IMR-90 (cell line): ENCODE data around the gene MYO7B. TPM values are rescaled to one million over a fixed set of nuclear protein-coding genes. Genes with fewer than 3 reads are reported as not detected.

ENCODE experiments used
- ATAC-seq: fragments of 200-7000 bp; cut with Tn5 transposase; 2 replicates; pipeline ENCODE4 v1.9.1; 2020; ENCODE audit warnings: low read depth, mild to moderate bottlenecking, moderate library complexity
- BruUV-seq: library from RNA; stranded (reverse); fragments of 400-500 nt; replicated peaks from 2 replicates; lab custom pipeline; 2021; lab: Mats Ljungman, UMichigan
- CTCF ChIA-PET: fragments of 300-600 bp; formaldehyde crosslinking; extraction: SDS; loops from one replicate; lab custom pipeline; 2021; ENCODE audit warnings: antibody characterized with exemption; lab: Yijun Ruan, JAX
- POLR2A ChIA-PET: fragments of 300-600 bp; sonication (Branson Sonifier 250); formaldehyde crosslinking; loops from one replicate; lab custom pipeline; 2022; ENCODE audit warnings: antibody characterized with exemption; ENCODE audit not compliant: unreplicated experiment; lab: Charles Lee
- DNase-seq: peaks from one replicate; pipeline ENCODE4 v3.0.0; 2013
- H2AFZ ChIP-seq: replicated peaks from 2 replicates; pipeline ENCODE3; 2013; ENCODE audit warnings: low read length, mild to moderate bottlenecking; ENCODE audit not compliant: poor library complexity
- H2AK5ac ChIP-seq: 2 replicates; pipeline ENCODE4 v1.6.1; 2013; ENCODE audit warnings: low read depth, low read length, inconsistent platforms
- H2AK9ac ChIP-seq: replicated peaks from 2 replicates; pipeline ENCODE3; 2013; ENCODE audit warnings: mild to moderate bottlenecking, low read depth, low read length, moderate library complexity; ENCODE audit not compliant: poor library complexity
- H2BK120ac ChIP-seq: 2 replicates; pipeline ENCODE4 v1.6.1; 2013; ENCODE audit warnings: low read depth, low read length, inconsistent platforms
- H2BK15ac ChIP-seq: 3 replicates; pipeline ENCODE4 v1.6.1; 2013; ENCODE audit warnings: low read depth, low read length, inconsistent platforms
- H2BK20ac ChIP-seq: 2 replicates; pipeline ENCODE4 v1.6.1; 2013; ENCODE audit warnings: low read depth, mild to moderate bottlenecking, inconsistent platforms, low read length, moderate library complexity
- H2BK5ac ChIP-seq: 2 replicates; pipeline ENCODE4 v1.6.1; 2013; ENCODE audit warnings: mild to moderate bottlenecking, low read depth, low read length, inconsistent platforms; ENCODE audit not compliant: poor library complexity, severe bottlenecking
- H3K14ac ChIP-seq: replicated peaks from 2 replicates; pipeline ENCODE4 v1.6.1; 2013; ENCODE audit warnings: low read depth, low read length, inconsistent platforms
- H3K18ac ChIP-seq: 2 replicates; pipeline ENCODE4 v1.6.1; 2013; ENCODE audit warnings: low read depth, low read length, control low read depth
- H3K23ac ChIP-seq: 2 replicates; pipeline ENCODE4 v1.6.1; 2013; ENCODE audit warnings: low read depth, low read length, inconsistent platforms
- H3K27ac ChIP-seq: 2 replicates; pipeline ENCODE4 v1.5.1; 2013; ENCODE audit warnings: mild to moderate bottlenecking, control low read depth, low read length; ENCODE audit not compliant: insufficient read depth
- H3K27me3 ChIP-seq: 2 replicates; pipeline ENCODE4 v1.6.1; 2013; ENCODE audit warnings: low read length; ENCODE audit not compliant: control insufficient read depth, insufficient read depth
- H3K36me3 ChIP-seq: 2 replicates; pipeline ENCODE4 v1.6.1; 2013; ENCODE audit warnings: low read length, mixed read lengths; ENCODE audit not compliant: control insufficient read depth, insufficient read depth
- H3K4ac ChIP-seq: 2 replicates; pipeline ENCODE4 v1.6.1; 2013; ENCODE audit warnings: low read depth, low read length, inconsistent platforms
- H3K4me1 ChIP-seq: 2 replicates; pipeline ENCODE4 v1.6.1; 2013; ENCODE audit warnings: low read length, mixed read lengths; ENCODE audit not compliant: control insufficient read depth, insufficient read depth
- H3K4me2 ChIP-seq: 2 replicates; pipeline ENCODE4 v1.6.1; 2013; ENCODE audit warnings: low read depth, mild to moderate bottlenecking, control low read depth, low read length, moderate library complexity
- H3K4me3 ChIP-seq: 2 replicates; pipeline ENCODE4 v1.5.1; 2013; ENCODE audit warnings: low read depth, mild to moderate bottlenecking, control low read depth, low read length, moderate library complexity; ENCODE audit not compliant: insufficient read depth
- H3K56ac ChIP-seq: 2 replicates; pipeline ENCODE4 v1.6.1; 2013; ENCODE audit warnings: low read length, inconsistent platforms; ENCODE audit not compliant: insufficient read depth; ENCODE audit errors: extremely low read depth
- H3K79me1 ChIP-seq, 2 experiments: 2 replicates each; pipeline ENCODE4 v1.6.1; 2013; ENCODE audit warnings: low read length in 2 of 2, inconsistent platforms in 1 of 2, low read depth in 1 of 2
- H3K9ac ChIP-seq: 2 replicates; pipeline ENCODE4 v1.6.1; 2013; ENCODE audit warnings: low read depth, low read length, control low read depth
- H3K9me1 ChIP-seq: 2 replicates; pipeline ENCODE4 v1.6.1; 2013; ENCODE audit warnings: low read length, inconsistent platforms; ENCODE audit not compliant: insufficient read depth
- H3K9me3 ChIP-seq: 2 replicates; pipeline ENCODE4 v1.6.1; 2013; ENCODE audit warnings: low read length; ENCODE audit not compliant: control insufficient read depth, insufficient read depth
- H4K20me1 ChIP-seq: 2 replicates; pipeline ENCODE4 v1.6.1; 2013; ENCODE audit warnings: low read length, inconsistent platforms; ENCODE audit not compliant: insufficient read depth
- H4K5ac ChIP-seq: 2 replicates; pipeline ENCODE4 v1.6.1; 2013; ENCODE audit warnings: mild to moderate bottlenecking, low read depth, low read length, control low read depth
- H4K8ac ChIP-seq, 2 experiments: 2 replicates each; pipeline ENCODE4 v1.6.1; 2013; ENCODE audit warnings: low read depth in 2 of 2, low read length in 2 of 2, control low read depth in 1 of 2, inconsistent platforms in 1 of 2
- H4K91ac ChIP-seq: 2 replicates; pipeline ENCODE4 v1.6.1; 2013; ENCODE audit warnings: low read depth, low read length, inconsistent platforms; ENCODE audit not compliant: insufficient read depth
- BHLHE40 ChIP-seq: fragments of 150-350 bp; IDR thresholded peaks from 2 replicates; pipeline ENCODE4 v1.6.1; 2016; ENCODE audit warnings: mild to moderate bottlenecking, low read depth, low read length
- CEBPB ChIP-seq: IDR thresholded peaks from 2 replicates; pipeline ENCODE4 v1.6.1; 2012; ENCODE audit warnings: low read depth, low read length, improper control_type of control experiment
- CHD1 ChIP-seq: IDR thresholded peaks from 2 replicates; pipeline ENCODE4 v1.6.1; 2012; ENCODE audit warnings: low read depth, low read length, improper control_type of control experiment
- FOS ChIP-seq: fragments of 150-350 bp; IDR thresholded peaks from 2 replicates; pipeline ENCODE4 v1.6.1; 2016; ENCODE audit warnings: low read depth, low read length
- MAFK ChIP-seq: IDR thresholded peaks from 2 replicates; pipeline ENCODE4 v1.6.1; 2012; ENCODE audit warnings: low read depth, low read length, improper control_type of control experiment
- MAZ ChIP-seq: IDR thresholded peaks from 2 replicates; pipeline ENCODE4 v1.6.1; 2012; ENCODE audit warnings: low read depth, mild to moderate bottlenecking, low read length, improper control_type of control experiment, moderate library complexity, borderline replicate concordance
- MXI1 ChIP-seq: IDR thresholded peaks from 2 replicates; pipeline ENCODE4 v1.6.1; 2012; ENCODE audit warnings: low read depth, mild to moderate bottlenecking, low read length, moderate library complexity, borderline replicate concordance
- NFE2L2 ChIP-seq: fragments of 150-350 bp; IDR thresholded peaks from 2 replicates; pipeline ENCODE4 v1.6.1; 2016; ENCODE audit warnings: low read depth, mild to moderate bottlenecking, low read length
- POLR2A ChIP-seq: IDR thresholded peaks from 2 replicates; pipeline ENCODE4 v1.6.1; 2012; ENCODE audit warnings: mild to moderate bottlenecking, low read depth, low read length
- RCOR1 ChIP-seq: IDR thresholded peaks from 2 replicates; pipeline ENCODE4 v1.6.1; 2012; ENCODE audit warnings: mild to moderate bottlenecking, low read length, improper control_type of control experiment; ENCODE audit not compliant: insufficient replicate concordance
- RFX5 ChIP-seq: IDR thresholded peaks from 2 replicates; pipeline ENCODE4 v1.8.0; 2012; ENCODE audit warnings: low read depth, mild to moderate bottlenecking, low read length, moderate library complexity
- SMC3 ChIP-seq: fragments of 150-350 bp; IDR thresholded peaks from 2 replicates; pipeline ENCODE4 v1.6.1; 2016; ENCODE audit warnings: low read depth, mild to moderate bottlenecking, antibody characterized with exemption, low read length, moderate library complexity
- WGBS, 2 experiments: methylation state at CpG; one replicate each; pipeline versions ENCODE4 v1.1.5 to v1.1.7; 2013; ENCODE audit warnings: missing lambda C conversion rate in 2 of 2; ENCODE audit not compliant: insufficient read length in 1 of 2; ENCODE audit errors: extremely low coverage in 2 of 2; 5-methylcytosine and 5-hydroxymethylcytosine counted together
- dilution Hi-C: fragments of 300-500 bp; cut with HindIII; formaldehyde crosslinking; loops from one replicate; pipeline ENCODE4 v1.14.3; 2018; ENCODE audit warnings: low sequenced_read_pairs; ENCODE audit not compliant: unreplicated experiment
- in situ Hi-C: fragments of 300-500 bp; cut with MboI; formaldehyde crosslinking; loops from 3 replicates; pipeline ENCODE4 v1.14.3; 2019; ENCODE audit warnings: low sequenced_read_pairs, inconsistent platforms, mixed read lengths
- intact Hi-C: fragments of 100-400 bp; cut with micrococcal nuclease; formaldehyde crosslinking; loops from 2 replicates; pipeline ENCODE4 v1.10.0; 2022
- polyA plus RNA-seq, 3 experiments: library from polyadenylated mRNA; depleted of rRNA; stranded (reverse); fragments of >200 nt; gene quantifications; 2 replicates each; pipeline ENCODE4 v1.2.3, GENCODE V29; 2012; ENCODE audit warnings: low replicate concordance in 1 of 3
- total RNA-seq: library from RNA; depleted of rRNA; stranded (reverse); fragments of >200 nt; gene quantifications from 2 replicates; pipeline ENCODE4 v1.2.3, GENCODE V29; 2012
- TF ChIP-seq, protein P1 (sequence below): fragments of 150-350 bp; IDR thresholded peaks from 2 replicates; pipeline ENCODE4 v1.6.1; 2016; ENCODE audit warnings: low read depth, mild to moderate bottlenecking, low read length, moderate library complexity, borderline replicate concordance
- TF ChIP-seq, protein P2 (sequence below): fragments of 150-350 bp; IDR thresholded peaks from 2 replicates; pipeline ENCODE4 v1.6.1; 2017; ENCODE audit warnings: mild to moderate bottlenecking, antibody characterized with exemption, low read length, low read depth
- TF ChIP-seq, protein P3 (sequence below): conservative IDR thresholded peaks from 2 replicates; pipeline ENCODE4 v1.5.1; 2012; ENCODE audit warnings: mild to moderate bottlenecking, low read depth, low read length, improper control_type of control experiment

Gene MYO7B
- total and polyA plus RNA-seq, 2 of the 4 experiments (the other 2 are of a cell fraction) = 0.18 to 0.46 TPM

DNA sequence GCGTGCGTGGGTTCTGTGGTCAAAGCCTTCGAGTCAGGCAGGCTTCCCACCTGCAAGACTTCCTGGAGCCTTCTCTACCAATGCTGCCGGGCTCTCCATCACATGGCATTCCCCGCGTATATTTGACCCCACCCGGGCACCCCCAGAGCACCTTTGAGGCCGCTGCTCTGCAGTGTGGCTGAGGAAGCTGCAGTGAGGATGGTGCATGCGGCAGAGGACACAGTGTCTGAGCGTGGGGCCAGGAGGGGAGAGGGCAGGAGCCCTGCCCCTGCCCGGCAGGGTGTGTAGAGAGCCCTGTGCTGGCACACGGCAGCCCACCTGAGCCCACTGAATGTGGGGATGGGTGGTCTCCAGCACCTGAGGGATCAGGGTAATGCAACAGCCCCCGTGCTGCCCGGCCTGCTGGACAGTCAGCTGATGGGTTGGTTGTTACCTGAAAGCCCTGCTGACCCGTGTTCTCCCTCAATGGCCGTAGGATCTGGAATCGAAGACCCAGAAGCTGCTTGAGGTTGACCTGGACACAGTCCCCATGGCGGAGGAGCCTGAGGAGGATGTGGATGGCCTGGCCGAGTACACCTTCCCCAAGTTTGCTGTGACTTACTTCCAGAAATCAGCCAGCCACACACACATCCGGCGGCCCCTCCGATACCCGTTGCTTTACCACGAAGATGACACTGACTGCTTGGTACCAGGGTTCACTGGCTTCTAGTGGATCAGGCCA lies 73.7 kb downstream of the MYO7B start:
- ChIA-PET POLR2A (no interaction called here), CTCF (no interaction called here)
- Histone ChIP-seq H3K56ac (no peak overlapping the region), H2BK120ac (no peak overlapping the region), H3K18ac (no peak overlapping the region), H2AFZ (peak overlapping the region; percentile 44), H3K4me3 (no peak overlapping the region), H3K14ac (no peak overlapping the region), H2BK5ac (no peak overlapping the region), H3K4me1 (no peaks in the 10 kb centered on the region), H3K9me1 (no peaks in the 10 kb centered on the region), H3K27me3 (peaks cover 19% of the 10 kb centered on the region), H2AK9ac (no peak overlapping the region), H3K36me3 (no peaks in the 10 kb centered on the region), H4K20me1 (no peaks in the 10 kb centered on the region), H2AK5ac (no peak overlapping the region), H4K5ac (no peak overlapping the region), H3K9me3 (peaks cover 21% of the 10 kb centered on the region), H4K8ac (no peak overlapping the region), H4K91ac (no peak overlapping the region), H3K23ac (no peak overlapping the region), H2BK15ac (no peak overlapping the region), H3K9ac (no peak overlapping the region), H2BK20ac (no peak overlapping the region), H3K79me1 (no peaks in the 10 kb centered on the region), H3K4me2 (no peak overlapping the region), H3K4ac (no peak overlapping the region), H3K27ac (no peak overlapping the region)
- intact Hi-C loops = loop anchor here (2.0 kb wide), 1 partner anchor 14 kb away; no protein-coding TSS in a partner anchor
- DNase-seq (no peak), ATAC-seq (no peak)
- no TSS peak for BruUV-seq
- in situ Hi-C loops = no loop called here
- dilution Hi-C loops = no loop called here
- 75% methylated on average over 12 of the region's 24 CpGs; no CpG with 5 or more reads in 1 of the 2 experiments for WGBS, 2 experiments
- TF ChIP-seq MAZ = no peak
- TF ChIP-seq NFE2L2 = no peak
- no peak for TF ChIP-seq RCOR1
- TF ChIP-seq CEBPB = no peak
- no peak for TF ChIP-seq MAFK
- TF ChIP-seq, protein P1, sequence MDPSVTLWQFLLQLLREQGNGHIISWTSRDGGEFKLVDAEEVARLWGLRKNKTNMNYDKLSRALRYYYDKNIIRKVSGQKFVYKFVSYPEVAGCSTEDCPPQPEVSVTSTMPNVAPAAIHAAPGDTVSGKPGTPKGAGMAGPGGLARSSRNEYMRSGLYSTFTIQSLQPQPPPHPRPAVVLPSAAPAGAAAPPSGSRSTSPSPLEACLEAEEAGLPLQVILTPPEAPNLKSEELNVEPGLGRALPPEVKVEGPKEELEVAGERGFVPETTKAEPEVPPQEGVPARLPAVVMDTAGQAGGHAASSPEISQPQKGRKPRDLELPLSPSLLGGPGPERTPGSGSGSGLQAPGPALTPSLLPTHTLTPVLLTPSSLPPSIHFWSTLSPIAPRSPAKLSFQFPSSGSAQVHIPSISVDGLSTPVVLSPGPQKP = no peak
- no peak for TF ChIP-seq SMC3
- TF ChIP-seq, protein P2, sequence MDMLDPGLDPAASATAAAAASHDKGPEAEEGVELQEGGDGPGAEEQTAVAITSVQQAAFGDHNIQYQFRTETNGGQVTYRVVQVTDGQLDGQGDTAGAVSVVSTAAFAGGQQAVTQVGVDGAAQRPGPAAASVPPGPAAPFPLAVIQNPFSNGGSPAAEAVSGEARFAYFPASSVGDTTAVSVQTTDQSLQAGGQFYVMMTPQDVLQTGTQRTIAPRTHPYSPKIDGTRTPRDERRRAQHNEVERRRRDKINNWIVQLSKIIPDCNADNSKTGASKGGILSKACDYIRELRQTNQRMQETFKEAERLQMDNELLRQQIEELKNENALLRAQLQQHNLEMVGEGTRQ = no peak
- no peak for TF ChIP-seq FOS
- TF ChIP-seq MXI1 = no peak
- no peak for TF ChIP-seq RFX5
- TF ChIP-seq, protein P3, sequence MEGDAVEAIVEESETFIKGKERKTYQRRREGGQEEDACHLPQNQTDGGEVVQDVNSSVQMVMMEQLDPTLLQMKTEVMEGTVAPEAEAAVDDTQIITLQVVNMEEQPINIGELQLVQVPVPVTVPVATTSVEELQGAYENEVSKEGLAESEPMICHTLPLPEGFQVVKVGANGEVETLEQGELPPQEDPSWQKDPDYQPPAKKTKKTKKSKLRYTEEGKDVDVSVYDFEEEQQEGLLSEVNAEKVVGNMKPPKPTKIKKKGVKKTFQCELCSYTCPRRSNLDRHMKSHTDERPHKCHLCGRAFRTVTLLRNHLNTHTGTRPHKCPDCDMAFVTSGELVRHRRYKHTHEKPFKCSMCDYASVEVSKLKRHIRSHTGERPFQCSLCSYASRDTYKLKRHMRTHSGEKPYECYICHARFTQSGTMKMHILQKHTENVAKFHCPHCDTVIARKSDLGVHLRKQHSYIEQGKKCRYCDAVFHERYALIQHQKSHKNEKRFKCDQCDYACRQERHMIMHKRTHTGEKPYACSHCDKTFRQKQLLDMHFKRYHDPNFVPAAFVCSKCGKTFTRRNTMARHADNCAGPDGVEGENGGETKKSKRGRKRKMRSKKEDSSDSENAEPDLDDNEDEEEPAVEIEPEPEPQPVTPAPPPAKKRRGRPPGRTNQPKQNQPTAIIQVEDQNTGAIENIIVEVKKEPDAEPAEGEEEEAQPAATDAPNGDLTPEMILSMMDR = no peak
- TF ChIP-seq BHLHE40 = no peak
- no peak for TF ChIP-seq POLR2A
- no peak for TF ChIP-seq CHD1
